Peyer's patch (tissue), 4 donors: ENCODE results near the gene SDR42E1. TPM values are rescaled to one million over a fixed set of nuclear protein-coding genes. Genes with fewer than 3 reads are reported as not detected.

Experiments used
- DNase-seq, 3 donors: peaks; one replicate each; pipeline ENCODE4 v3.0.0-alpha.2; 2017 to 2019
- H3K27ac ChIP-seq, 4 donors: fragments of 200-600 bp; sonication (generic); one replicate each; pipeline ENCODE4 v1.5.1; 2016 to 2019
- H3K27me3 ChIP-seq, 2 donors: fragments of 200-600 bp; sonication (generic); one replicate each; pipeline ENCODE4 v1.5.1; 2019
- H3K36me3 ChIP-seq, 3 donors: fragments of 200-600 bp; sonication (generic); one replicate each; pipeline ENCODE4 v1.5.1; 2016 to 2019
- H3K4me1 ChIP-seq, 4 donors: fragments of 200-600 bp; sonication (generic); one replicate each; pipeline ENCODE4 v1.5.1; 2016 to 2019
- H3K4me3 ChIP-seq, 4 donors: fragments of 200-600 bp; sonication (generic); 1 replicate in 3 of 4; 2 replicates in 1 of 4; pipeline ENCODE4 v1.5.1; 2016 to 2019; ENCODE audit warnings: mild to moderate bottlenecking in 1 of 4
- H3K9me3 ChIP-seq, 4 donors: fragments of 200-600 bp; sonication (generic); one replicate each; pipeline ENCODE4 v1.5.1; 2016 to 2019; ENCODE audit warnings: mild to moderate bottlenecking in 1 of 4
- CTCF ChIP-seq, 6 experiments: fragments of 450-650 bp in 4 of 6; fragments of 200-600 bp in 2 of 6; sonication (generic) in 1 of 6; IDR thresholded peaks; one replicate each; pipeline ENCODE4 v1.5.1; 2017 to 2019; ENCODE audit warnings: antibody characterized with exemption in 6 of 6, mild to moderate bottlenecking in 3 of 6, moderate library complexity in 1 of 6
- POLR2A ChIP-seq, 2 donors: fragments of 450-650 bp; IDR thresholded peaks; one replicate each; pipeline ENCODE4 v1.5.1; 2017; ENCODE audit warnings: antibody characterized with exemption in 2 of 2, mild to moderate bottlenecking in 2 of 2, moderate library complexity in 2 of 2
- total RNA-seq, 4 donors: library from RNA; depleted of rRNA; stranded (reverse); fragments of >200 nt; gene quantifications; one replicate each; pipeline ENCODE4 v1.1.0, GENCODE V29; 2016

SDR42E1 gene
- total RNA-seq, 4 donors from 2014 or later: 1.7 to 19.8 (median 17.1) TPM

GRCh38 chr16:82055117-82055516, 43.8 kb upstream of the SDR42E1 start:
- Histone ChIP-seq H3K27ac (no peak overlapping the region), H3K4me3 (no peak overlapping the region)

GRCh38 chr16:82051656-82052055, 40.4 kb upstream of the SDR42E1 start:
- Histone ChIP-seq H3K4me1 (peaks cover 0 to 35% (median 0%) of the 10 kb centered on the region in 4 donors), H3K9me3 (no peaks in the 10 kb centered on the region), H3K4me3 (no peak overlapping the region), H3K36me3 (no peaks in the 10 kb centered on the region), H3K27me3 (no peaks in the 10 kb centered on the region), H3K27ac (no peak overlapping the region)
- no peak for DNase-seq
- TF ChIP-seq CTCF (IDR thresholded peaks at IDR 0.05) (no peak), POLR2A (IDR thresholded peaks at IDR 0.05) (no peak)

More at GRCh38 chr16:82055117-82055516, 43.8 kb upstream of the SDR42E1 start:
- Histone ChIP-seq H3K36me3 (no peaks in the 10 kb centered on the region), H3K4me1 (peaks cover 0 to 32% (median 0%) of the 10 kb centered on the region in 4 donors), H3K27me3 (no peaks in the 10 kb centered on the region), H3K9me3 (no peaks in the 10 kb centered on the region)
- TF ChIP-seq CTCF (IDR thresholded peaks at IDR 0.05) (no peak), POLR2A (IDR thresholded peaks at IDR 0.05) (no peak)
- DNase-seq: no peak

- H3K27ac ChIP-seq: peak overlapping the region in 1 of 4 donors; percentile 59
- TF ChIP-seq CTCF (IDR thresholded peaks at IDR 0.05): no peak
- DNase-seq: no peak
- no peak overlapping the region for H3K4me3 ChIP-seq
- no peaks in the 10 kb centered on the region for H3K9me3 ChIP-seq
- no peaks in the 10 kb centered on the region for H3K27me3 ChIP-seq
- no peaks in the 10 kb centered on the region for H3K36me3 ChIP-seq
- peaks cover 0 to 41% (median 0%) of the 10 kb centered on the region in 4 donors for H3K4me1 ChIP-seq
Measured at GRCh38 chr16:82050909-82051357, 39.7 kb upstream of the SDR42E1 start.

- TF ChIP-seq CTCF (IDR thresholded peaks at IDR 0.05) (no peak), POLR2A (IDR thresholded peaks at IDR 0.05) (no peak)
- H3K36me3 ChIP-seq: no peaks in the 10 kb centered on the region
- peak overlapping the region in 1 of 4 donors; percentile 14 for H3K4me3 ChIP-seq
- no peak for DNase-seq
- H3K4me1 ChIP-seq: peaks cover 0 to 44% (median 0%) of the 10 kb centered on the region in 4 donors
- no peaks in the 10 kb centered on the region for H3K27me3 ChIP-seq
- no peaks in the 10 kb centered on the region for H3K9me3 ChIP-seq
- peak overlapping the region in 2 of 4 donors; percentile 48 to 59 for H3K27ac ChIP-seq
Measured at GRCh38 chr16:82050506-82050905, 39.2 kb upstream of the SDR42E1 start.

- Histone ChIP-seq H3K9me3 (no peaks in the 10 kb centered on the region), H3K36me3 (no peaks in the 10 kb centered on the region), H3K27ac (peak overlapping the region in 1 of 4 donors; percentile 16), H3K4me1 (peaks cover 0 to 44% (median 0%) of the 10 kb centered on the region in 4 donors), H3K4me3 (no peak overlapping the region), H3K27me3 (no peaks in the 10 kb centered on the region)
- DNase-seq: no peak
- no peak for TF ChIP-seq POLR2A (IDR thresholded peaks at IDR 0.05)
- TF ChIP-seq CTCF (IDR thresholded peaks at IDR 0.05): no peak
Measured at GRCh38 chr16:82049484-82049883, 38.2 kb upstream of the SDR42E1 start.

- no peak overlapping the region for H3K4me3 ChIP-seq
- TF ChIP-seq CTCF (IDR thresholded peaks at IDR 0.05): no peak
- TF ChIP-seq POLR2A (IDR thresholded peaks at IDR 0.05): no peak
- H3K27ac ChIP-seq: no peak overlapping the region
- H3K4me1 ChIP-seq: peaks cover 0 to 44% (median 0%) of the 10 kb centered on the region in 4 donors
- no peaks in the 10 kb centered on the region for H3K36me3 ChIP-seq
- H3K9me3 ChIP-seq: no peaks in the 10 kb centered on the region
- no peak for DNase-seq
- no peaks in the 10 kb centered on the region for H3K27me3 ChIP-seq
Measured at GRCh38 chr16:82047787-82048186, 36.5 kb upstream of the SDR42E1 start.
